ENCODE results near the gene CSNK2A1.

- TF ChIP-seq CTCF (IDR thresholded peaks at IDR 0.05; ENCODE audit: low read depth, low read length) (no peak), EZH2phosphoT487 (IDR thresholded peaks at IDR 0.05; ENCODE audit: low read depth) (no peak)
These were observed 20.6 kb upstream of the CSNK2A1 start for GRCh38 chr20:564192-564591.
